ENCODE measurements around the gene SLC38A4. TPM values are rescaled to one million over a fixed set of nuclear protein-coding genes. Genes with fewer than 3 reads are reported as not detected.
"Not testable (repeated sequence)": the region's sequence is repeated elsewhere in the genome, so short reads cannot be mapped to it uniquely, and the experiment has no call there.

SLC38A4 gene
- total RNA-seq, 1 experiment from 2014 or later: 20.1 TPM

DNA sequence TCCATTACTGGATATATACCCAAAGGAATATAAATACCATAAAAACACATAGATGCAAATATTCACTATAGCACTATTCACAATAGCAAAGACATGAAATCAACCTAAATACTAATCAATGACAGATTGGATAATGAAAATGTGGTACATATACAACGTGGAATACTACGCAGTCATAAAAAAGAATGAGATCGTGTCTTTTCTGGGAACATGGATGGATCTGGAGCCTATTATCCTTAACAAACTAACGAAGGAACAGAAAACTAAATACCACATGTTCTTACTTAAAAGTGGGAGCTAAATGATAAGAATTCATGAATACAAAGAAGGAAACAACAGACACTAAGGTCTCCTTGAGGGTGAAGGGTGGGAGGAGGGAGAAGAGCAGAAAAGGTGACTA is 76.5 kb downstream of the SLC38A4 start:
- Histone ChIP-seq H3K36me3 (ENCODE audit: control insufficient read depth, insufficient read depth, low read length) (no peaks in the 10 kb centered on the region), H3K9me3 (no peaks in the 10 kb centered on the region), H3K4me1 (no peaks in the 10 kb centered on the region), H3K4me3 (ENCODE audit: low read depth, low read length) (no peak overlapping the region), H3K27me3 (replicated peaks; ENCODE audit: control insufficient read depth, insufficient read depth, low read length) (no peaks in the 10 kb centered on the region)
- TF ChIP-seq, protein P1, sequence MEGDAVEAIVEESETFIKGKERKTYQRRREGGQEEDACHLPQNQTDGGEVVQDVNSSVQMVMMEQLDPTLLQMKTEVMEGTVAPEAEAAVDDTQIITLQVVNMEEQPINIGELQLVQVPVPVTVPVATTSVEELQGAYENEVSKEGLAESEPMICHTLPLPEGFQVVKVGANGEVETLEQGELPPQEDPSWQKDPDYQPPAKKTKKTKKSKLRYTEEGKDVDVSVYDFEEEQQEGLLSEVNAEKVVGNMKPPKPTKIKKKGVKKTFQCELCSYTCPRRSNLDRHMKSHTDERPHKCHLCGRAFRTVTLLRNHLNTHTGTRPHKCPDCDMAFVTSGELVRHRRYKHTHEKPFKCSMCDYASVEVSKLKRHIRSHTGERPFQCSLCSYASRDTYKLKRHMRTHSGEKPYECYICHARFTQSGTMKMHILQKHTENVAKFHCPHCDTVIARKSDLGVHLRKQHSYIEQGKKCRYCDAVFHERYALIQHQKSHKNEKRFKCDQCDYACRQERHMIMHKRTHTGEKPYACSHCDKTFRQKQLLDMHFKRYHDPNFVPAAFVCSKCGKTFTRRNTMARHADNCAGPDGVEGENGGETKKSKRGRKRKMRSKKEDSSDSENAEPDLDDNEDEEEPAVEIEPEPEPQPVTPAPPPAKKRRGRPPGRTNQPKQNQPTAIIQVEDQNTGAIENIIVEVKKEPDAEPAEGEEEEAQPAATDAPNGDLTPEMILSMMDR (IDR thresholded peaks at IDR 0.05; ENCODE audit: insufficient read depth in 1 of 2, low read depth in 1 of 2, low read length in 1 of 2, severe bottlenecking in 1 of 2, unreplicated experiment in 1 of 2): no peak
- Mint-ChIP-seq H3K27me3 (ENCODE audit: insufficient read depth, unreplicated experiment) (no peaks in the 10 kb centered on the region), H3K27ac (ENCODE audit: unreplicated experiment) (no peak overlapping the region), H3K4me1 (ENCODE audit: low read depth, unreplicated experiment) (peaks cover 6% of the 10 kb centered on the region), H3K36me3 (ENCODE audit: insufficient read depth, unreplicated experiment) (no peaks in the 10 kb centered on the region), H3K4me3 (ENCODE audit: unreplicated experiment) (no peak overlapping the region), H3K9me3 (ENCODE audit: unreplicated experiment) (peaks cover 11% of the 10 kb centered on the region)
- intact Hi-C loops (cut with micrococcal nuclease; ENCODE audit: unreplicated experiment): no loop called here
- DNase-seq: no peak
- BruUV-seq (replicated peaks): no TSS peak
- ChIA-PET POLR2A (no interaction called here), CTCF (no interaction called here)

DNA sequence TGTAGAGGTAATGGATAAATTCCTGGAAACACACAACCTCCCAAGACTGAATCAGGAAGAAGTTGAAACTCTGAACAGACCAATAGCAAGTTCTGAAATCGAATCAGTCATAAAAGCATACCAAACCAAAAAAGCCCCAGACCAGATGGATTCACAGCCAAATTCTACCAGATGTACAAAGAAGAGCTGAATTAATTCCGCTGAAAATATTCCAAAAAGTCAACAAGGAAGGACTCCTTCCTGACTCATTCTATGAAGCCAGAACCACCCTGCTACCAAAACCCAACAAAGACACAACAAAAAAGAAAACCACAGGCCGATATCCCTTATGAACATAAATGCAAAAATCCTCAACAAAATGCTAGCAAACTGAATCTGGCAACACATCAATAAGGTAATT is 81.5 kb downstream of the SLC38A4 start:
- H3K27me3 Mint-ChIP-seq (ENCODE audit: insufficient read depth, unreplicated experiment): peaks cover 2% of the 10 kb centered on the region
- POLR2A ChIA-PET: no interaction called here
- H3K4me3 Mint-ChIP-seq (ENCODE audit: unreplicated experiment): no peak overlapping the region
- TF ChIP-seq, protein P1 (IDR thresholded peaks at IDR 0.05; ENCODE audit: insufficient read depth in 1 of 2, low read depth in 1 of 2, low read length in 1 of 2, severe bottlenecking in 1 of 2, unreplicated experiment in 1 of 2): no peak
- no peaks in the 10 kb centered on the region for H3K36me3 Mint-ChIP-seq (ENCODE audit: insufficient read depth, unreplicated experiment)
- CTCF ChIA-PET: no interaction called here
- no peak for DNase-seq
- H3K27me3 ChIP-seq (replicated peaks; ENCODE audit: control insufficient read depth, insufficient read depth, low read length): no peaks in the 10 kb centered on the region
- no peaks in the 10 kb centered on the region for H3K4me1 ChIP-seq
- H3K4me1 Mint-ChIP-seq (ENCODE audit: low read depth, unreplicated experiment): no peaks in the 10 kb centered on the region
- intact Hi-C loops (cut with micrococcal nuclease; ENCODE audit: unreplicated experiment): no loop called here
- no peak overlapping the region for H3K27ac Mint-ChIP-seq (ENCODE audit: unreplicated experiment)
- no TSS peak for BruUV-seq (replicated peaks)
- peaks cover 21% of the 10 kb centered on the region for H3K9me3 Mint-ChIP-seq (ENCODE audit: unreplicated experiment)
- 0 out of 2 replicates have a peak, but pooled peaks cover 6% of the 10 kb centered on the region for H3K9me3 ChIP-seq
- no peak overlapping the region for H3K4me3 ChIP-seq (ENCODE audit: low read depth, low read length)
- H3K36me3 ChIP-seq (ENCODE audit: control insufficient read depth, insufficient read depth, low read length): no peaks in the 10 kb centered on the region

DNA sequence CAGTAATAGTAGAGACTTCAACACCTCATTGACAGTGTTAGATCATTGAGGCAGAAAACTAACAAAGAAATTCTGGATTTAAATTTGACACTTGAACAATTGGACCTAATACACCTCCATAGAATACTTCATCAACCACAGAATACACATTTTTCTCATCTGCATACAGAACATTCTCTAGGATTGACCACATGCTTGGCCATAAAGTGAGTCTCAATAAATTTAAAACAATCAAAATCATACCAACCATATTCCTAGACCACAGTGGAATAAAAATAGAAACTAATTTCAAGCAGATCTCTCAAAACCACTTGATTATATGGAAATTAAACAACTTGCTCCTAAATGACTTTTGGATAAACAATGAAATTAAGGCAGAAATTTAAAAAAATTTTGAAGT is 82.3 kb downstream of the SLC38A4 start:
- TF ChIP-seq, protein P1 (IDR thresholded peaks at IDR 0.05; ENCODE audit: insufficient read depth in 1 of 2, low read depth in 1 of 2, low read length in 1 of 2, severe bottlenecking in 1 of 2, unreplicated experiment in 1 of 2): no peak
- H3K36me3 ChIP-seq (ENCODE audit: control insufficient read depth, insufficient read depth, low read length): no peaks in the 10 kb centered on the region
- BruUV-seq (replicated peaks): no TSS peak
- no peak for DNase-seq
- Mint-ChIP-seq H3K27me3 (ENCODE audit: insufficient read depth, unreplicated experiment) (peaks cover 2% of the 10 kb centered on the region), H3K4me1 (ENCODE audit: low read depth, unreplicated experiment) (no peaks in the 10 kb centered on the region), H3K4me3 (ENCODE audit: unreplicated experiment) (no peak overlapping the region), H3K27ac (ENCODE audit: unreplicated experiment) (no peak overlapping the region), H3K36me3 (ENCODE audit: insufficient read depth, unreplicated experiment) (no peaks in the 10 kb centered on the region), H3K9me3 (ENCODE audit: unreplicated experiment) (peaks cover 18% of the 10 kb centered on the region)
- no peak overlapping the region for H3K4me3 ChIP-seq (ENCODE audit: low read depth, low read length)
- H3K9me3 ChIP-seq: 0 out of 2 replicates have a peak, but pooled peaks cover 6% of the 10 kb centered on the region
- no peaks in the 10 kb centered on the region for H3K27me3 ChIP-seq (replicated peaks; ENCODE audit: control insufficient read depth, insufficient read depth, low read length)
- ChIA-PET POLR2A (no interaction called here), CTCF (no interaction called here)
- intact Hi-C loops (cut with micrococcal nuclease; ENCODE audit: unreplicated experiment): no loop called here
- H3K4me1 ChIP-seq: no peaks in the 10 kb centered on the region

DNA sequence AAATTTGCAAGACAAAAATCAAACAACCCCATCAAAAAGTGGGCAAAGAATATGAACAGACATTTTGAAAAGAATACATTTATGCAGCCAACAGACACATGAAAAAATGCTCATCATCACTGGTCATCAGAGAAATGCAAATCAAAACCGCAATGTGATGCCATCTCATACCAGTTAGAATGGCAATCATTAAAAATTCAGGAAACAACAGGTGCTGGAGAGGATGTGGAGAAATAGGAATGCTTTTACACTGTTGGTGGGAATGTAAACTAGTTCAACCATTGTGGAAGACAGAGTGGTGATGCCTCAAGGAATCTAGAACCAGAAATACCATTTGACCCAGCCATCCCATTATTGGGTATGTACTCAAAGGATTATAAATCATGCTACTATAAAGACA is 83.5 kb downstream of the SLC38A4 start:
- H3K36me3 Mint-ChIP-seq (ENCODE audit: insufficient read depth, unreplicated experiment); H3K4me1 ChIP-seq; intact Hi-C loops (cut with micrococcal nuclease; ENCODE audit: unreplicated experiment); H3K27ac Mint-ChIP-seq (ENCODE audit: unreplicated experiment); H3K27me3 ChIP-seq (replicated peaks; ENCODE audit: control insufficient read depth, insufficient read depth, low read length); CTCF ChIA-PET; H3K4me3 ChIP-seq (ENCODE audit: low read depth, low read length); DNase-seq; H3K4me1 Mint-ChIP-seq (ENCODE audit: low read depth, unreplicated experiment); H3K36me3 ChIP-seq (ENCODE audit: control insufficient read depth, insufficient read depth, low read length); POLR2A ChIA-PET; H3K27me3 Mint-ChIP-seq (ENCODE audit: insufficient read depth, unreplicated experiment); BruUV-seq (replicated peaks); H3K9me3 ChIP-seq; H3K4me3 Mint-ChIP-seq (ENCODE audit: unreplicated experiment): not testable (repeated sequence)
- peaks cover 26% of the 10 kb centered on the region for H3K9me3 Mint-ChIP-seq (ENCODE audit: unreplicated experiment)

Measured in Caco-2 (cell line).